NCI-H1694 treated with DMSO at 0.1 percent for 48 hours (cell line): ENCODE results near the gene NOL9.
"Not testable (repeated sequence)": the region's sequence is repeated elsewhere in the genome, so short reads cannot be mapped to it uniquely, and the experiment has no call there.

Experiments
- DNase-seq: peaks from one replicate; lab custom pipeline; 2025; lab: John Stamatoyannopoulos, UW

Gene NOL9

DNA sequence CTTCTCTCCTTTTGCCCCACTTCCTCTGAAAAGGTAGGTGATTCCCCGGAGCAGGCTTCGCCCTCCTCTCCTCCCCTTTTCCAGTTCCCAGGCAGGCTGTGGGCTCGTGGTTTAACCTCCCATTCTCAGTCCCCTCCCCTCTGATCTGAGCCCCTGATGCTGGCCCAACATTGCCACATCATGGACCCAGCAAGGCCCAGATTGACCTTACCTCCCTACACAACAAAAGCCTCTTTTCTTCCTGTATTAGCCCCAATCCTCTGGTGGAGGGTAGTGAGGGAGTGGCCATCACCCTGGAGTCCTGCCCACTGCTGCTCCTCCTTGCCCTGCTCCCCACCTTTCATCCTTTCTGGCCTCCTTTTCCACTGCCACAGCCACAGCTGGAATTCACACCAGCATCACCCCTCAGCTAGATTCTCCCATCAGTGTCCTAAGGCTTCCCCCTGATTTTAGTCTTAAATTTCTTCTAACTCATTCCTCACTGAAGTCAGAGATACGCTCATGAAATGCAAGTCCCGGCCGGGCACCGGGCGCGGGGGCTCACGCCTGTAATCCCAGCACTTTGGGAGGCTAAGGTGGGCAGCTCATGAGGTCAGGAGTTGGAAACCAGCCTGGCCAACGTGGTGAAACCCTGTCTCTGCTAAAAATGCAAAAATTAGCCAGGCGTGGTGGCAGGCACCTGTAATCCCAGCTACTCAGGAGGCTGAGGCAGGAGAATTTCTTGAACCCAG, 18.5 kb upstream of the NOL9 start:
- no peak for DNase-seq

DNA sequence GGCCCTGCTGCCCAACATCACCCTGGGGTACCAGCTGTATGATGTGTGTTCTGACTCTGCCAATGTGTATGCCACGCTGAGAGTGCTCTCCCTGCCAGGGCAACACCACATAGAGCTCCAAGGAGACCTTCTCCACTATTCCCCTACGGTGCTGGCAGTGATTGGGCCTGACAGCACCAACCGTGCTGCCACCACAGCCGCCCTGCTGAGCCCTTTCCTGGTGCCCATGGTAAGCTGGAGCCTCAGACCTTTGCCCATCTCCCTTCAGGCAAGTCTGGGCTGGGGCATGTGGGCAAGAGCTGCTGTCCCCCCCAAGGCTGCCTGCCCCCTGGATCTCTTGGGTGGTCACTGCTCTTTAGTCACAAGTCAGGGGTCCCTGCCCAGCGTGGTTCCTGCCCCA, 16.7 kb upstream of the NOL9 start:
- DNase-seq = no peak

DNA sequence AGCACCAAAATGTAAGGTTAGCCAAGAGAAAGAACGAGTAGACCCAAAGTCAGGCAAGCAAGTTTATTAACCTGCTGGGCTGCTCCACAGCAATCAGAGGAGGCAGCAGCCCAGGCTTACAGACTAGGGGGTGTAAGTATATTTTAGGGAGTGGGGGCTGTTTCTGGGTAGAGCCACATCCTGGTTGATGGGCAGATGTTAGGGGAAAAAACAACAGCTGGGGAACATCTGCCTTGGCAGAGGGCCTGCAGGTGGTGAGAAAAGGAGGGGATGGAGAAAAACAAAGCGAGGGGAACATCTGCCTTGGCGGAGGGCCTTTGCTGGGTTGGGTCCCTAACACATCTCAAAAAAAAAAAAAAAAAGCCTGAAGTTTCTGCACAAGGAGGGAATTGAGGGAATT, 15.8 kb upstream of the NOL9 start:
- no peak for DNase-seq

DNA sequence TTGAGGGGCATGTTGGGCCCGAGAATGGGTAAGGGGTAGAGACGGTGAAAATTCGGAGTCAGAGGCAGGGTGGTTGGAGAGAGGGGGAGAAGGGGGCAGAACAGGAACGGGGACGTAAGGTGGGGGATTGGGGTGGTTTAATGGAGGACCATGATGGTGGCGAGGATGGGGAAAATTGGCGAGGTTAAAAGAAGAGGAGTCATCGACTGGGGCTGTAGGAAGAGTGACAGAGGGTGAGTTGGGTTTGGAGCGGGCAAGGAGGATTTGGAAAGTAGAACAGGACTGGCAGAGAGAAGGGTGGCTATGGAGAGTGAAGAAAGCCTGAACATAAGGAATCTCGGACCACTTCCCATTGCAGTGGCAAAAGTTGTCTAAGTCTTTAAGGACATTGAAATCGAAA, 14.7 kb upstream of the NOL9 start:
- DNase-seq = no peak

DNA sequence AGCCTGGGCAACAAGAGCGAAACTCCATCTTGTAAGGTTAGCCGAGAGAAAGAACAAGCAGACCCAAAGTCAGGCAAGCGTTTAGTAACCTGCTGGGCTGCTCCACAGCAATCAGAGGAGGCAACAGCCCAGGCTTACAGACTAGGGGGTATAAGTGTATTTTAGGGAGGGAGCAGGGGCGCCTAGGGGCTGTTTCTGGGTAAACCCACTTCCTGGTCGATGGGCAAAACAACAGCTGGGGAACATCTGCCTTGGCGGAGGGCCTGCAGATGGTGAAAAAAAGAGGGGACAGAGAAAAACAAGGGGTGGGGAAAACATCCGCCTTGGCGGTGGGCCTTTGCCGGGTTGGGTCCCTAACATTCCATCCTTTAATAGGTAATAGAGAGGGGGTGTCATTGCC, 6.0 kb upstream of the NOL9 start:
- DNase-seq = no peak

DNA sequence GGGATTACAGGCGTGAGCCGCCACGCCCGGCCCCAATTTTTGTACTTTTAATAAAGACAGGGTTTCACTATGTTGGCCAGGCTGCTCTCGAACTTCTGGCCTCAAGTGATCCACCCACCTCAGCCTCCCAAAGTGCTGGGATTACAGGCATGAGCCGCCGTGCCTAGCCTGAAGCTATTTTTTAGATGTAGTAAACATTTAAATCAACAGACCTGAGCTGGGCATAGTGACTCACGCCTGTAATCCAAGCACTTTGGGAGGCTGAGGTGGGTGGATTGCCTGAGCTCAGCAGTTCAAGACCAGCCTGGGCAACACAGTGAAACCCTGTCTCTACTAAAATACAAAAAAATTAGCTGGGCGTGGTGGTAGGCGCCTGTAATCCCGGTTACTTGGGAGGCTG, 4.8 kb upstream of the NOL9 start:
- DNase-seq = not testable (repeated sequence)

DNA sequence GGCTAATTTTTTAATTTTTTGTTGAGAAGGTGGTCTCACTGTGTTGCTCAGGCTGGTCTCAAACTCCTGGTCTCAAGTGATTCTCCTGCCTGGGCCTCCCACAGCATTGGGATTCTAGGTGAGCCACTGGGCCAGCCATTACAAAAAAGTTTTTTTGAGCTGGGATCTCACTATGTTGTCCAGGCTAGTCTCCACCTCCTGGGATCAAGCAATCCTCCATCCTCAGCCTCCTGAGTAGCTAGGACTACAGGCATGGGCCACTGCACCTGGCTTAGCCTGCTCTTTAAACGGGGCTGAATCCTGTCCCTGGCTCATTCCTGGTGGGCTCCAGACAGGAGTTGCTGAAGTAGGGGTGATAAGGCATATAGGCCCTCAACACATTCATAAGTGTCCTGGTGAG, 3.3 kb upstream of the NOL9 start:
- DNase-seq = no peak

DNA sequence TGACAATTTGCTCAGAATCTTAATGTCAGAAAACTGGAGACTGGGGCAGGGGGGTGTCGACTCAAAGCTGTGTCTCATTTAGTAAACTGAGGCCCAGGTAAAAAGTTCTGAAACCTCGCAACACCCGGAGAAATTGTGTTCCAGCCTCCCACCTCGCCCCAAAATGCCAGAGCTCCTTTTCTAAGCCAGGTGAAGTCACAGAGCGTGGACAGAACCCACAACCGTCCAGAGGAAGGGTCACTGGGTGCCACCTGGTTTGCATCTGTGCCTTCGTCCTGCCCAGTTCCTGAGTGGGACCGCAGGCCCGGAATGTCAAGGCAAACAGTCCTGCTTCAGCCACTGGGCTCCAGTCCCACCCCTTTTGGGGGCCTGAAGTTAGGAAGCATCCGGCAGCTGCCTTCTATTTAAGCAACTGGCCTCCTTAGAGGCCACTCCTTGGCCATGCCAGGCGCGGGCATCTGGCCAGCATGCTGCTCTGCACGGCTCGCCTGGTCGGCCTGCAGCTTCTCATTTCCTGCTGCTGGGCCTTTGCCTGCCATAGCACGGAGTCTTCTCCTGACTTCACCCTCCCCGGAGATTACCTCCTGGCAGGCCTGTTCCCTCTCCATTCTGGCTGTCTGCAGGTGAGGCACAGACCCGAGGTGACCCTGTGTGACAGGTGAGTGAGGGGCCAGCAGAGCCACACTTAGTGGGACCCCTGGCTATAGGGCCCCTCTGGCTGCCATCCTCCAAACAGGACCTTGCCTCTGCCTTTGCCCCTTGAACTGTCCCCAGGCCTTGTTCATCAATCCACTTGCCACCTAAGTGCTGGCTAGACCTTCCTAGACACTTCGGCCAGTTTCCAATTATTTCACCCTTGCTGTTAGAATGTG, 830 bp upstream of the NOL9 start, which contains the start of gene TAS1R1:
Gene TAS1R1, plus strand, starts transcription at position 401 of the 872 bp plus-strand sequence. Its CDS starts 67 bp downstream, at position 468.
- no peak for DNase-seq

DNA sequence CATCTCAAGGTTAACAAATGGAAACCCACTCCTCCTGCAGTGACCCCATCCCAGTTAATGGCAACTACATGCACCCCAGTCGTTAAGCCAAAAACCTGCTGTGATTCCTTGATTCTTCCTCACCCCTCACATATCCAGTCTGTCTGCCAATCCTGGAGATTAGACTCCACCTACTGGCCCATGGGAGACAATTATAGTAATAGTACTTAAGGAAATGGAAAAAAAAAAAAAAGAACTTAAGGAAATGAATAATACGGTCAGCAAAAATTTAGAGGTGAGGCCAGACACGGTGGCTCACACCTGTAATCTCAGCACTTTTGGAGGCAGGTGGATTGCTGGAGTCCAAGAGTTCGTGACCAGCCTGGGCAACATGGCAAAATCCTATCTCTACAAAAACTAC, 7.0 kb downstream of the NOL9 start:
- no peak for DNase-seq

DNA sequence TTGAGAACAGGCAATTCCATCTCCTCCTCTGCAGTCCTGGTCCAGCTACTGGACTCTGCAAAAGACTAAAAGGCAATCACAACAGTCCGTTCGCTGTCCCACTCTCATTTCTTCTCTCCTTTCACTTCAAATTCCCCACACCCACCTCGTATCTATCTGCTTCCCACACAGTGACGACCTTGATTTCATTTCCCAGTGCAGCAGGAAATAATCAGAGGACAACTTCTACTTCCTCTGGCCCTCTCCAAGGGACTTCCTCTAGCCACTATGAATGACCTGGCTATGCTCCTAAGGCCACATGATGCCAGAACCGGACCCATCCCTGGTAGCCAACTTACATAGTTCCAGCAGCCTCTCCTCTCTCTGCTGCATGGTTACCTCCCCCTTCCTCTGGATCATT, 8.0 kb downstream of the NOL9 start:
- no peak for DNase-seq

DNA sequence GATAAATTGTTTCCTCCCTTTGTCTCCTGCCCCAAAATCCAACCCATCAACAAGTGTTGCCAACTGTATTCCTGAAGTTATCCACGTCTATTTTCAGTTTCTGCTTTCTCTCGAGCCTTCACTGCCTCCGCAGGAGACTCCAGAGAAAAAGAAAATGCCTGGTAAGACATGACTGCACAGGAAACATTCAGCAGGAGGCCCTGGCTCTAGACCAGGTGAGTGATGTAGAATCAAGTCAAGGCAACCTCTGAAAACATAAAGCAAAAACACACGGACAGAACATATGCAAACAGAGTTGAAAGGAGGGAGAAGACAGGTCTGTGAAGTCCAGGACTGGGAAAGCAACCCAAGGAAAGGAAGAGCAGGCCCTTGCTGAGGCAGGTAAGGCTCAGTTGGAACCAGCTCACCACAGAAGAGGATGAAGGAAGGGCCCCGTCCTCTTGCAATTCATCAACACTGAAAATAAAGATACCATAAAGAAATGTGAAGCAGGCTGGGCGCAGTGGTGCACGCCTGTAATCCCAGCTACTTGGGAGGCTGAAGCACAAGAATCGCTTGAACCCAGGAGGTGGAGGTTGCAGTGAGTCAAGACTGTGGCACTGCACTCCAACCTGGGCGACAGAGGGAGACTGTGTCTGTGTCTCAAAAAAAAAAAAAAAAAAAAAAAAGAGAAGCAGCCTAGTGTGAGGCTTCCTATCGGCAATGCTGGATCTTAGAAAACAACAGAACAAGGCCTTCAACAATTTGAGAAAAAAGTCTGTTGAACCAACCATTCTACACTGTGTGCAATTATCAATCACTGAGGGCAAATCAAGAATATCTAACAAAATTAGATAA, 8.8 kb downstream of the NOL9 start:
- DNase-seq = no peak

DNA sequence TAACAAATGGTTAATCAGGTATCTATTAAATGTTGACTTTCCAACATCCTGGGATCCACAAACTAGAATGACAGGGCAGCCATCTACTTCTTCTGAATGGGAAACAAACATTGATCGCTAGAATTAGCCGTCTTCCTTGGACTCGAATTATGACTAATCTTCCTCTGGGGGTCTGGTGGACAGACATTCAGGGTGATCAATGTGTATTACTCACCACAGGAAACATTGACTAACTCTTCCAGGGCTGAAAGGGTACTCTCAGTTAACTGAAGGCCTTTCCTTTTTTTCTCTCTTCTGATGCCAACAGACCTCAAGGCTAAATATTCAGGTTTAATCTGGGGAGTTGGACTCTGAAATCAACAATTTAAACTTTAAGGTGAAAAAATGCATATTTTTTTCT, 9.5 kb downstream of the NOL9 start:
- no peak for DNase-seq

DNA sequence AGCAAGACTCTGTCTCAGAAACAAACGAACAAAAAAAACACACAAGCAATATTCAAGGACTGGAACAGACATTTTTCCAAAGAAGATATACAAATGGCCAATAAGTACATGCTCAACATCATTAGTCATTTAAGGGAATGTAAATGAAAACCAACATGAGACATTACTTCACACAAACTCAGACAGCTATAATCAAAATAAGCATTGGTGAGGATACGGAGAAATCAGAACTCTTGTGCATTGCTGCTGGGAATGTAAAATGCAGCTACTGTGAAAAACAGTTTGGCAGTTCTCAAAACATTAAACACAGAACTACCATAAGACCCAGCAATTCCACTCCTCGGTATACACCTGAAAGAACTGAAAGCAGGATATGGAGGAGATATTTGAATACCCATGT, 15.4 kb downstream of the NOL9 start:
- no peak for DNase-seq

DNA sequence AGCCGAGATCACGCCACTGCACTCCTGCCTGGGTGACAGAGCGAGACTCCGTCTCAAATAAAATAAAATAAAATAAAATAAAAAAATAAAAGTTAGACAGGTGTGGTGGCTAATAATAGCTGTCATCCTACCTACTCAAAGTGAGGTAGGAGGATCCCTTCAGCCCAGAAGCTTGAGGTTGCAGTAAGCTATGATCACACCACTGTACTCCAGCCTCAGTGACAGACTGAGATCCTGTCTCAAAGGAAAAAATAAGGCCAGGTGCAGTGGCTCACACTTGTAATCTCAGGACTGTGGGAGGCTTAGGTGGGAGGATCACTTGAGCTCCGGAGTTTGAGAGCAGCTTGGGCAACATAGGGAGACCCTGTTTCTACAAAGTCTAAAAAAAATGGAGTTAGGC, 18.0 kb downstream of the NOL9 start:
- DNase-seq = no peak

DNA sequence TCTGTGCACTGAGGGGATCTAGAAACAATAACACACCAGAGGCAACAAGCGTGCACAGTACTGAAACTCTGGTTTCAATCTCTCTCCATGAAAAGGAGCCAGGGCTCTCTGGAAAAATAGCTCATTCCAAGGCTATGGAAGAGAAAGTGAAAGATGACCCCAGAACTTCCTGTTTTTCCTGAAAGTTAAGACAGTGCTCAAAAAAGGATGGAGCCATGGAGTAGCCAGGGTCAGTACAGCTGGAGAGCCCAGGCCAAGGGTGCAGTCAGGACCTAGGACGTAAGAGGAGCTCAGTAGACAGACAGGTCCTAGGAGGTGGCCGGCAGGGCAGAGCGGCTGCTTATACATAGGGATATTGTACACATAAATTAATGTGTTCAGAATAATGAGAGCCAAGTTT, 19.1 kb downstream of the NOL9 start:
- DNase-seq = no peak

DNA sequence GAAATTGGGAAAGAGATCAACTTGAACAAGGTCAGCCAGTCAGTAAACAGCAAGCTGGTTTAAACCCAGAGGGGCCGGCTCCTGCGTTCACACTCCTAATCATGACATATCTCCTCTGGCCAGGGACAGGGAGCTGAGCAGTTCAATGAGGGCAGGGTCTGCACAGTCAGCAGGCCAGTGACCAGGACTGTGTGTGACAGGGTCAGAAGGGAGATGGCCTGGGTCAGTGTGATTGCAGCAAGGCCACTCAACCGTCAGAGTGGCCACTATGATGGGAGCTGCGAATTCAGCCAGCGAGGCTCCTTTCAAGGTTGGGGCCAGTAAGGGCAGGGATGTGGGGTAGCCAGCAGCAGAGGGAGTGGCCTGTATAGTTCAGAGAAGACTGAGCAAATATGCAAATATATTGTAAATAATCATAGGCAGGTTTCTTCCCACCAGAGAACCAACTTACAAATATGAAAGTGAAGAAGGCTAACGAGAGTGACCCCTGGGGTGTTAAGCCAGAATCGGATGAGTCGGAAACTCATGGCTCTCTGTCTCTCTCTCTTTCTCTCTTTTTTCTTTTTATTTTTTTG, 20.0 kb downstream of the NOL9 start:
- DNase-seq = no peak

DNA sequence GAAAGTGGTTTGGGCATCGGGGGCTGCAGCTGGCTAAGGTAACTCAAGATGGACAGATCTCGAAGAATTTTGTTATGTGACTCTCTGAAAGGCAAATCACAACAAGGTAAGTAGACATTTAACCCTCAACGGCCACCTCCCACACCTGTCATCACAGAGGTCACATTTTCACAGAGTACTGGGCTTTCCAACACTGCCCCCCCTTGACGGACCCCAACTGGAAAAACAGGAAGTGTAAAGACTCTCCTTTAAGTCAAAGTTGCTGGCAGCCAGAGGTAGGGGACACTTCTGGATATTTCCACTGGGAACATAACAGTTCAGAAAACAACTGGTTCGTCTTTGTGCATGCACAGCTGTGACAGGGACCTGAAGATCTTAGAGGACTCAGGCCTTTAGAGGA, 22.3 kb downstream of the NOL9 start:
- DNase-seq = no peak

DNA sequence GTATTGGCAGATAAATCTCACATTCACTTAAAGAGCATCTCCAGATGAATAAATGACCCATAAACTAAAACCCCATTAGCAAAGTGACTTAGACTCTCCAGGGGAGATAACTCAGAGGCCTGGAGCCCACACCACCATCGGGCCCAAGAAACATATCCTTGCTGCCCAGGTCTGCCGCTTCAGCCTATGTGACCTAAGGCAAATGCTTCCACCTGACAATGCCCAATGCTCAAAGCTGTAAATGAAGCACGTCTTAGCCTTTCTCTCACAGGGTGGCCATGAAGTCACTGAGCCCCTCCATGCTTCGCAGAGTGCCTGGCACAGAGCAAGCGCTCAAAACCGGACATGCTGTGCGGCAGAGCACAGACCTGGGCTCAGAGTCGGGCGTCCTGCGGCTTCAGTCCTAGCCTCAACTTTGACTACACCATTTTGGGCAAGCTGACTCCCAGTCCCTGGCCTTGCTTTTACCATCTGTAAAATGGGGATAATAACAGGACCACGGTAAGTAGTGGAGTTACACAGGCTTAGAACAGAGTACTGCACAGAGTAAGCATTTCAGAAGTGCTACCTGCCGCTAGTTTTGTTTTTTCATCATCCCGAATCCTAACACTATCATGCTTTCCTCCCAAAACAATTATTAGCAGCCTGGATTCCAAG, 23.7 kb downstream of the NOL9 start:
- no peak for DNase-seq

DNA sequence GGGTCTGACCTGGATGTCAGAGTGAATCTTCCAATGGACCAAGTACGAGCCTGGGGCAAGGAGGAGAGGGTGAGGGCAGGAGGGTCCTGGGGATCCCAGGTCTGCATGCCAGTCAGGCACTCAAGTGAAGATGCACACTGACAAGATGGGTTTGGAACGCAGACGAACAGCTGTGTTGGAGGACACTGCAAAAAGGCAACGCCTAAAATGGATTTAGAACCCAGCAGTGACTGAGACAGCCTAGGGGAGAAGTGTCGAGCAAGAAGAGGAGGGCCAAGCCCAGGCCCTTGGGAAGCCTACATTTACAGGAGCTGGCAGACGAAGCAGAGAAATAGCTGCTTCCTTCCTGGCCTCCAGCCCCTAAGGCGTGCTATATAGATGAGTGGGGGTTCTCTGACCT, 25.8 kb downstream of the NOL9 start:
- no peak for DNase-seq

DNA sequence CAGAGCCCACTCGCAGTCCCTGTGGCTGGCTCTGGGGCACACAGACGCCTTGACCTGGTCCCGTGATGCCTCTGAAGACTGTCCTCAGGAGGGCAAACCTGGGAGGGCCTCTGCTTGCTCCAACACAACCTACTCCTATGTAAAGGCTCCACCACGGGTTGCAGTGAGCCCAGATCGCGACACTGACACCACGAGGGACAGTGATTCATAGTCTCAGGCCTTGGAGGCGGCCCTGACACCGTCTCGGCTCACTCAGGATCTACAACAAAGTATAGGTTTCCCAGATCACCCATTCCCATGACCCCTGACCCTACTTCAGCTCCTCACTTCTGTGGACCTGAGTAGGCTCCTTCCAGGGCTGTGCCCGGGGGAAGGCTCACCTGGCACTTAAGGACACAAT, 28.0 kb downstream of the NOL9 start:
- DNase-seq = no peak

DNA sequence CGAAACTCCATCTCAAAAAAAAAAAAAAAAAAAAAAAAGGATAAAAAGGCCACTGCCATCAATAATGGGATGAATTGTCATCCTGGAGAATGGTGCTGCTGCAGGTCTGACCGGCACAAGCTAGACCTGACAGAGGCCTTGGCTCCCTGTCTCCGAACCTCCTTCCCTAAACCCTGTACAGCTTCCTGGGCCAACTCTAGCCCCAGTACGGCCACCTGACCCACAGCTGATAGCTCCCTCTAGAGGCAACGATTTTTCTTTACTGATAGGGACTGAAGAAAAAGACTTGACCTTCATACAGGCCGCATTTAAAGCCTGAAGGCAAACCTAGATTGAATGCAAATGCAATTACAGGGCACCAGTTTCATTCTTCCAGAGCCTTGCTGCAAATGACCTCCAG, 30.7 kb downstream of the NOL9 start:
- no peak for DNase-seq

DNA sequence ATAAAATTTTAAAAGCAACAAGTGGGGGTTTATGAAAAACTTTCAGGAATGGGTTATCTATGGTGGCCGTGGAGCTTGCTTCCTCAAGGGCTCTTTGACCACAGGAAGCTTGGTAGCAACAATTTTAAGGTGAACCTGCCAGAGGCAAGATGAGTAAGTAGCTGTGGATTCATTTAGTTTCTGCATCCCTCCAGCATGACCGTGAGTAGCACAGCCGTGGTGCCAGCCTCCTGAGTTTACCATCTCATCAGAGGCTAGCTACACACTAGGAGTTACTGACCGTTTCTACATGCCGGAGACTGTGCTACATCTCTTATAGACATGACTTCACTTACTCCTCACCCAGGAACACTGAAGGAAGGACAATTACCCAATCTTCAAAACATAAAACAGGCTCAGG, 32.8 kb downstream of the NOL9 start:
- DNase-seq = no peak
